Measurements from ENCODE around the gene PARVA. TPM values are rescaled to one million over a fixed set of nuclear protein-coding genes. Genes with fewer than 3 reads are reported as not detected.

Gene PARVA
- total and polyA plus RNA-seq, 9 of the 15 experiments (the other 6 are each of a cell fraction or from before 2014, with no cell fraction given) = 0.11 TPM; not detected in 8

DNA sequence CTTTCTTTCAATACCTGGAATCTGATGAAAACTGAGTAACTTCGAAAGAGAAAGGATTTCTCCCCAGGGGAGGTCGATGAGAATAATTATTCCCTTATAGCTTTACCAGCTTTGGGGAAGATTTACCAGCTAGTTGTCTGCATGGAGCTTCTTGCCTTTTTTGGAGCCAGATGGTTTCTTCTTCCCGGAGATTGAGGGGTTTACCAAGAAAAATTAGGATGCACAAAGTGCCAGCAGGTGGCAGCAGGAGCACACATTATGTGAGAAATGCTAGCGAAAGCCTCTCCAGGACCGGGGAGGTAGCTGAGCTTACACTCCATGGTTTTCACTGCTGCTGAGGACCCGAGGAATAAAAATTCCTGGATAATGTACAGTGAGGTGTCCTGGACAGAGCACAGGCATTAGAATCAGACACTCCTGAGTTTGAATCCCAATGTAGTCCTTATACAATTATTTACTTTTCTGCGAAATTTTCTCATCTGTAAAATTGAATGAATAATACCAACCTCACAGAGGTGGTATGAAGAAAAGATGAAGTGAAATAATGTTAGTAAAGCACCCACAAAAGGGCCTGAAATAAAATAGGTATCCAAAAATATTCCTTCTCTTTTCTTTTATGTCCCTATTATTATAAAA lies 46.0 kb upstream of the PARVA start (continued):
- TF ChIP-seq ZNF740 (CRISPR knock-in tag; IDR thresholded peaks at IDR 0.05) (no peak), ZNF740 (tag; IDR thresholded peaks at IDR 0.05) (no peak), DEAF1 (CRISPR knock-in tag; IDR thresholded peaks at IDR 0.05) (peak; percentile 88), TEAD2 (tag; IDR thresholded peaks at IDR 0.05) (no peak), CC2D1A (IDR thresholded peaks at IDR 0.05) (peak; percentile 59; the same call in 1 of the 2 replicates), ZNF239 (CRISPR knock-in tag; IDR thresholded peaks at IDR 0.05) (no peak), LEF1 (IDR thresholded peaks at IDR 0.05) (no peak), POLR2A (conservative IDR thresholded peaks at IDR 0.05) (no peak), PHTF2 (CRISPR knock-in tag; IDR thresholded peaks at IDR 0.05) (no peak), U2AF2 (optimal IDR thresholded peaks at IDR 0.05; ENCODE audit: low read depth, low read length) (no peak), ZNF551 (CRISPR knock-in tag; IDR thresholded peaks at IDR 0.05) (no peak), ZNF707 (CRISPR knock-in tag; conservative IDR thresholded peaks at IDR 0.05) (no peak), PCBP1 (IDR thresholded peaks at IDR 0.05; ENCODE audit: low read depth, low read length, poor library complexity, severe bottlenecking) (no peak), NR0B1 (IDR thresholded peaks at IDR 0.05; ENCODE audit: partially characterized antibody) (no peak), ZNF717 (CRISPR knock-in tag; IDR thresholded peaks at IDR 0.05) (no peak), STAG1 (CRISPR knock-in tag; IDR thresholded peaks at IDR 0.05; ENCODE audit: borderline replicate concordance) (peak; percentile 98), CBX5 (IDR thresholded peaks at IDR 0.05; ENCODE audit: borderline replicate concordance, low read depth) (no peak), ZNF140 (CRISPR knock-in tag; IDR thresholded peaks at IDR 0.05) (no peak), ZNF12 (CRISPR knock-in tag; IDR thresholded peaks at IDR 0.05) (no peak), MED1 (CRISPR knock-in tag; IDR thresholded peaks at IDR 0.05; ENCODE audit: borderline replicate concordance) (no peak), POLR2AphosphoS5 (IDR thresholded peaks at IDR 0.05; ENCODE audit: control insufficient read depth, insufficient read depth, low read depth, low read length) (no peak)
- TF ChIP-seq, protein P1, sequence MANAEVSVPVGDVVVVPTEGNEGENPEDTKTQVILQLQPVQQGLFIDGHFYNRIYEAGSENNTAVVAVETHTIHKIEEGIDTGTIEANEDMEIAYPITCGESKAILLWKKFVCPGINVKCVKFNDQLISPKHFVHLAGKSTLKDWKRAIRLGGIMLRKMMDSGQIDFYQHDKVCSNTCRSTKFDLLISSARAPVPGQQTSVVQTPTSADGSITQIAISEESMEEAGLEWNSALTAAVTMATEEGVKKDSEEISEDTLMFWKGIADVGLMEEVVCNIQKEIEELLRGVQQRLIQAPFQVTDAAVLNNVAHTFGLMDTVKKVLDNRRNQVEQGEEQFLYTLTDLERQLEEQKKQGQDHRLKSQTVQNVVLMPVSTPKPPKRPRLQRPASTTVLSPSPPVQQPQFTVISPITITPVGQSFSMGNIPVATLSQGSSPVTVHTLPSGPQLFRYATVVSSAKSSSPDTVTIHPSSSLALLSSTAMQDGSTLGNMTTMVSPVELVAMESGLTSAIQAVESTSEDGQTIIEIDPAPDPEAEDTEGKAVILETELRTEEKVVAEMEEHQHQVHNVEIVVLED (CRISPR knock-in tag; IDR thresholded peaks at IDR 0.05) = no peak
- TF ChIP-seq, protein P2, sequence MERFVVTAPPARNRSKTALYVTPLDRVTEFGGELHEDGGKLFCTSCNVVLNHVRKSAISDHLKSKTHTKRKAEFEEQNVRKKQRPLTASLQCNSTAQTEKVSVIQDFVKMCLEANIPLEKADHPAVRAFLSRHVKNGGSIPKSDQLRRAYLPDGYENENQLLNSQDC (CRISPR knock-in tag; IDR thresholded peaks at IDR 0.05) = no peak

All from K562 (cell line).